Endothelial cell of umbilical vein (primary cell): ENCODE data around the gene KTN1. TPM values are rescaled to one million over a fixed set of nuclear protein-coding genes. Genes with fewer than 3 reads are reported as not detected.
A peak's percentile ranks its signal among the peaks of the same experiment; 100 is the strongest.

Experiments used
- BruUV-seq: library from RNA; stranded (reverse); fragments of 400-500 nt; replicated peaks from 2 replicates; lab custom pipeline; 2021; lab: Mats Ljungman, UMichigan
- CTCF ChIA-PET: fragments of 300-600, 350-600 bp; sonication (Branson Sonifier 250); formaldehyde crosslinking; loops from one replicate; lab custom pipeline; 2021; ENCODE audit warnings: antibody characterized with exemption, inconsistent platforms; lab: Charles Lee
- POLR2A ChIA-PET: fragments of 300-600, 350-600 bp; sonication (Branson Sonifier 250); formaldehyde crosslinking; loops from one replicate; lab custom pipeline; 2021; ENCODE audit warnings: antibody characterized with exemption, inconsistent platforms; lab: Charles Lee
- DNase-seq: peaks from one replicate; pipeline ENCODE4 v3.0.0-alpha.2; 2011; ENCODE audit warnings: low read depth, low spot score
- FAIRE-seq: peaks from 2 replicates; lab custom pipeline; 2011; peaks lifted over from hg19 to GRCh38; lab: Jason Lieb, UNC
- H2AFZ ChIP-seq: 2 replicates; pipeline ENCODE4 v1.6.0; 2012; ENCODE audit warnings: low read depth, low read length, control low read depth, inconsistent platforms
- H3K27ac ChIP-seq: 2 replicates; pipeline ENCODE4 v1.5.1; 2011; ENCODE audit warnings: low read depth, mild to moderate bottlenecking, control low read depth, low read length, moderate library complexity; ENCODE audit not compliant: insufficient read depth
- H3K27me3 ChIP-seq, 2 experiments: 2 replicates each; pipeline versions ENCODE4 v1.6.0 to v1.6.1; 2011; ENCODE audit warnings: low read length in 2 of 2, mixed read lengths in 1 of 2; ENCODE audit not compliant: control insufficient read depth in 2 of 2, insufficient read depth in 2 of 2
- H3K36me3 ChIP-seq, 2 experiments: 2 replicates in 1 of 2; 3 replicates in 1 of 2; pipeline ENCODE4 v1.5.1; 2011; ENCODE audit warnings: low read length in 2 of 2, mild to moderate bottlenecking in 1 of 2, moderate library complexity in 1 of 2; ENCODE audit not compliant: control insufficient read depth in 2 of 2, insufficient read depth in 2 of 2; ENCODE audit errors: extremely low read depth in 1 of 2
- H3K4me1 ChIP-seq: 3 replicates; pipeline ENCODE4 v1.5.1; 2011; ENCODE audit warnings: mild to moderate bottlenecking, low read length; ENCODE audit not compliant: control insufficient read depth, insufficient read depth; ENCODE audit errors: extremely low read depth
- H3K4me2 ChIP-seq: 2 replicates; pipeline ENCODE4 v1.6.1; 2011; ENCODE audit warnings: low read length, control low read depth, mixed read lengths; ENCODE audit not compliant: insufficient read depth
- H3K4me3 ChIP-seq, 3 experiments: fragments of 200-600 bp in 1 of 3; sonication (generic), shearing (Covaris generic) in 1 of 3; replicated peaks in 1 of 3; 2 replicates each; pipeline ENCODE4 v1.5.1; 2011 to 2016; ENCODE audit warnings: control low read depth in 3 of 3, low read length in 3 of 3, mild to moderate bottlenecking in 2 of 3, inconsistent platforms in 1 of 3, low read depth in 1 of 3, moderate library complexity in 1 of 3; ENCODE audit not compliant: insufficient read depth in 1 of 3
- H3K79me2 ChIP-seq: 2 replicates; pipeline ENCODE4 v1.6.0; 2012; ENCODE audit warnings: low read length, inconsistent platforms; ENCODE audit not compliant: control insufficient read depth, insufficient read depth
- H3K9ac ChIP-seq: replicated peaks from 2 replicates; pipeline ENCODE3; 2011; ENCODE audit warnings: low read length, control low read depth; ENCODE audit not compliant: insufficient read depth; ENCODE audit errors: extremely low read depth
- H3K9me1 ChIP-seq: replicated peaks from 3 replicates; pipeline ENCODE4 v1.6.0; 2011; ENCODE audit warnings: mild to moderate bottlenecking, low read length; ENCODE audit not compliant: control insufficient read depth, insufficient read depth; ENCODE audit errors: extremely low read depth
- H3K9me3 ChIP-seq: replicated peaks from 2 replicates; pipeline ENCODE4 v1.5.1; 2012; ENCODE audit warnings: low read length, inconsistent platforms; ENCODE audit not compliant: control insufficient read depth, insufficient read depth
- H4K20me1 ChIP-seq: replicated peaks from 2 replicates; pipeline ENCODE3; 2011; ENCODE audit warnings: mild to moderate bottlenecking, low read length; ENCODE audit not compliant: control insufficient read depth, insufficient read depth; ENCODE audit errors: extremely low read depth
- CTCF ChIP-seq, 2 donors: IDR thresholded peaks; 1 replicate in 1 of 2; 2 replicates in 1 of 2; pipeline ENCODE4 v1.5.1; 2011; ENCODE audit warnings: low read length in 2 of 2, mild to moderate bottlenecking in 2 of 2, moderate library complexity in 2 of 2, control low read depth in 1 of 2, inconsistent platforms in 1 of 2, low read depth in 1 of 2; ENCODE audit not compliant: insufficient read depth in 1 of 2; ENCODE audit errors: extremely low read depth in 1 of 2
- FOS ChIP-seq: IDR thresholded peaks from 2 replicates; pipeline ENCODE4 v1.6.1; 2011; ENCODE audit warnings: mild to moderate bottlenecking, low read length, moderate library complexity, borderline replicate concordance; ENCODE audit not compliant: insufficient read depth
- JUN ChIP-seq: IDR thresholded peaks from 2 replicates; pipeline ENCODE4 v1.6.1; 2011; ENCODE audit warnings: borderline replicate concordance, low read depth; ENCODE audit not compliant: insufficient read length, insufficient read depth
- MAX ChIP-seq: IDR thresholded peaks from 2 replicates; pipeline ENCODE4 v1.6.1; 2011; ENCODE audit not compliant: insufficient read depth, insufficient read length
- MYC ChIP-seq: IDR thresholded peaks from one replicate; pipeline ENCODE4 v1.6.1; 2011; ENCODE audit warnings: mild to moderate bottlenecking, low read depth, low read length
- dilution Hi-C: fragments of 300-500 bp; cut with MboI; formaldehyde crosslinking; loops from one replicate; pipeline ENCODE4 v1.15.0; 2019; ENCODE audit warnings: low sequenced_read_pairs; ENCODE audit not compliant: extremely low pct_ligation_motif_present
- intact Hi-C: fragments of 100-400 bp; cut with micrococcal nuclease; formaldehyde crosslinking; loops from one replicate; pipeline ENCODE4 v1.10.0; 2022
- polyA plus RNA-seq, 4 experiments: library from polyadenylated mRNA; depleted of rRNA in 3 of 4; stranded (reverse) in 3 of 4; unstranded in 1 of 4; fragments of >200 nt; gene quantifications; 2 replicates each; pipeline versions ENCODE4 v1.2.1 to v1.2.3, GENCODE V29; 2011 to 2012; ENCODE audit warnings: missing spikeins in 1 of 4
- total RNA-seq: library from RNA; stranded (reverse); gene quantifications from 2 replicates; pipeline ENCODE4 v1.2.3, GENCODE V29; 2021

KTN1 gene
- total and polyA plus RNA-seq, 2 donors (not counting 3 experiments of a cell fraction or from before 2014, with no cell fraction given): 33.2 to 148 TPM

- H3K36me3 ChIP-seq: no peaks in the 10 kb centered on the region
- peak overlapping the region; percentile 59 to 73 (median 62) for H3K4me3 ChIP-seq
- peaks cover 17% of the 10 kb centered on the region for H4K20me1 ChIP-seq
- peaks cover 44% of the 10 kb centered on the region for H3K79me2 ChIP-seq
- no peaks in the 10 kb centered on the region for H3K27me3 ChIP-seq
- intact Hi-C loops: loop anchor here (2.0 to 10.0 kb wide), 4 partner anchors 26 to 310 kb away; partner anchors contain the start of gene FBXO34
- dilution Hi-C loops: no loop called here
- H3K9me1 ChIP-seq: no peaks in the 10 kb centered on the region
- TF ChIP-seq JUN: no peak
- no peak for TF ChIP-seq FOS
- no peak for TF ChIP-seq MAX
- TF ChIP-seq CTCF (IDR thresholded peaks at IDR 0.05; ENCODE audit: extremely low read depth in 1 of 2, insufficient read depth in 1 of 2, low read depth in 1 of 2, low read length in 2 of 2): no peak
- no peak for TF ChIP-seq MYC
- H3K4me1 ChIP-seq: peaks cover 14% of the 10 kb centered on the region
- H2AFZ ChIP-seq: peak overlapping the region; percentile 56
- CTCF ChIA-PET: interaction anchor here (0.8 to 2.2 kb wide), 8 partner anchors 9 to 143 kb away, joined by 3 to 34 read pairs (median 4); partner anchors contain the start of gene TBPL2
- no TSS peak for BruUV-seq
- FAIRE-seq: peak; percentile 58
- peak overlapping the region; percentile 70 for H3K27ac ChIP-seq
- POLR2A ChIA-PET: interaction anchor here (0.7 kb wide), 1 partner anchor 238 kb away, joined by 3 read pairs; no protein-coding TSS in a partner anchor
- peak overlapping the region; percentile 75 for H3K4me2 ChIP-seq
- H3K9ac ChIP-seq: peak overlapping the region; percentile 94
- H3K9me3 ChIP-seq: no peaks in the 10 kb centered on the region
- peak; percentile 47 for DNase-seq
These were observed 699 bp downstream of the KTN1 start for GRCh38 chr14:55580470-55581341.
